Subcutaneous adipose tissue (tissue), 4 donors: ENCODE measurements around the gene WDHD1. TPM values are rescaled to one million over a fixed set of nuclear protein-coding genes. Genes with fewer than 3 reads are reported as not detected.

Source experiments
- total RNA-seq, 4 donors: library from RNA; depleted of rRNA; stranded (reverse); fragments of >200 nt; gene quantifications; one replicate each; pipeline ENCODE4 v1.1.0, GENCODE V29; 2016
- TF ChIP-seq, protein P1 (sequence below): fragments of 450-650 bp; IDR thresholded peaks from one replicate; pipeline ENCODE4 v1.5.1; 2016; ENCODE audit warnings: low read depth, mild to moderate bottlenecking, control low read depth, antibody characterized with exemption, moderate library complexity

The WDHD1 gene
- total RNA-seq, 4 donors from 2014 or later = 0.94 to 2.0 (median 1.5) TPM

DNA sequence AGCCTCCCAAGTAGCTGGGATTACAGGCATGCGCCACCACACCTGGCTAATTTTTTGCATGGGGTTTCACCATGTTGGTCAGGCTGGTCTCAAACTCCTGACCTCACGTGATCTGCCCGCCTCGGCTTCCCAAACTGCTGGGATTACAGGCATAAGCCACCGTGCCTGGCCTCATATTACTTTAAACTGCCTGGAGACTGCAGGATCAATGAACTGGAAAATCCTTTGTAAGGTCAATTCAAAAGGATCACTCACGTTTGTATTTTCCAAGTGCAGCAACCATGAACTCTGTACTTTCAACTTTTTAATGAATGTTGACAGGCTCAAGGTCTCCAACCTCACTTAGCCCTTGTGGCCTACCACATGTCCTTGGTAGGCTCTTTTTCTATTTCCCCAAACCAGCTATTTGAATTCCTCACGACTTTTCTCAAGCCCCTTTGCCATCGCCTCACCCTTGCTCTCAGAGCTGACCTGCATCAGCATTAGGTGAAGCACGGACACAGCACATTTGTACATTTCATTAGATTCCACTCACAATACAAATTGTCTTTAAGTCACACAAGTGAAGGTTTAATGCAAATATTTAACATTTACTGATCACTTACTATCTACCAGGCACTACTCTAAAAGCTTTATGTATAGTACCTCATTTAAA lies 82.0 kb downstream of the WDHD1 start:
- TF ChIP-seq, protein P1, sequence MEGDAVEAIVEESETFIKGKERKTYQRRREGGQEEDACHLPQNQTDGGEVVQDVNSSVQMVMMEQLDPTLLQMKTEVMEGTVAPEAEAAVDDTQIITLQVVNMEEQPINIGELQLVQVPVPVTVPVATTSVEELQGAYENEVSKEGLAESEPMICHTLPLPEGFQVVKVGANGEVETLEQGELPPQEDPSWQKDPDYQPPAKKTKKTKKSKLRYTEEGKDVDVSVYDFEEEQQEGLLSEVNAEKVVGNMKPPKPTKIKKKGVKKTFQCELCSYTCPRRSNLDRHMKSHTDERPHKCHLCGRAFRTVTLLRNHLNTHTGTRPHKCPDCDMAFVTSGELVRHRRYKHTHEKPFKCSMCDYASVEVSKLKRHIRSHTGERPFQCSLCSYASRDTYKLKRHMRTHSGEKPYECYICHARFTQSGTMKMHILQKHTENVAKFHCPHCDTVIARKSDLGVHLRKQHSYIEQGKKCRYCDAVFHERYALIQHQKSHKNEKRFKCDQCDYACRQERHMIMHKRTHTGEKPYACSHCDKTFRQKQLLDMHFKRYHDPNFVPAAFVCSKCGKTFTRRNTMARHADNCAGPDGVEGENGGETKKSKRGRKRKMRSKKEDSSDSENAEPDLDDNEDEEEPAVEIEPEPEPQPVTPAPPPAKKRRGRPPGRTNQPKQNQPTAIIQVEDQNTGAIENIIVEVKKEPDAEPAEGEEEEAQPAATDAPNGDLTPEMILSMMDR = no peak

DNA sequence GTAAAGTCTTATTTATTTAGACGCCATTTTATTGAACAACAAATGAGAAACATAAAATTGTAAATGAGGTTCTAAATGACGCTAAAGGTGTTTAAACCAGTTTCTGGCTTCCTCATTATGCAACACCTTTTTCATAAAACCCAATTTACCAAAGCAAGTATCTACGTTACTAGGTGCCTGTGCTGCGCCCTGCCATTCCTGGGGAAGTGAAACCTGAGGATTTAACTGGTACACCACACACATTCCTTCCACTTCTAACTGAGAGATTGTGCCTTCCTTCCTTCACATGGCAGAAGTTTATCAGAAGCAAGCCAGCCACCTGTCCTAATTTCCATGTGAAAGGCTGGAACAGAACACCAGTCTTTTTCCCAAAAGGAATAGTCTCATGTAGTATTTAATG lies 84.0 kb downstream of the WDHD1 start:
- TF ChIP-seq, protein P1 = no peak

DNA sequence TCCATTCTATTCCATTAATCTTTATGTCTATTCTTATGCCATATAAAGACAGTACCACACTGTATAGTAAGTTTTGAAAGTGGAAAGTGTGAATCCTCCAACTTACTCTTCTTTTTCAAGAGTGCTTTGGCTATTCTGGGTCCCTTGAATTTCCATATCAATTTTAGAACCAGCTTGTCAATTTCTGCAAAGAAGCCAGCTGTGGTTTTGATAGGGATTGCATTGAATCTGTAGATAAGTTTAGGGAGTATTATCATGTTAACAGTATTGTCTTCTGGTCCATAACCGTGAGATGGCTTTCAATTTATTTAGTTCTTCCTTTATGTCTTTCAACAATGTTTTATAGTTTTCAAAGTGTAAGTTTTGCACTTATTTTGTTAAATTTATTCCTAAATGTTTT lies 90.1 kb downstream of the WDHD1 start:
- TF ChIP-seq, protein P1 = no peak

DNA sequence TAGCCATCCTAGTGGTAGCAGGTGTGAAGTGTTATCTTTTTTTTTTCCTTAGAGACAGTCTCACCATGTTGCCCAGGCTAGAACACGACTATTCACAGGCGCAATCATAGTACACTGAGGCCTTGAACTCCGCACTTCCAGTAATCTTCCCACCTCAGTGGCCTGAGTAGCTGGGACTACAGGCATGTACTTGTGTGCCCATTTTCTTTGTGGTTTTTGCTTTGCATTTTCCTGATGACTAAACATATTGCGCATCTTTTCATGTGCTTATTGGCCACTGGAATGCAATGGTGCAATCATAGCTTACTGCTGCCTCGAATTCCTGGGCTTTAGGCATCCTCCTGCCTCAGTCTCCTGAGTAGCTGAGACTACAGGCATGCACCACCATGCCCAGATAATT lies 90.9 kb downstream of the WDHD1 start:
- TF ChIP-seq, protein P1 = no peak

DNA sequence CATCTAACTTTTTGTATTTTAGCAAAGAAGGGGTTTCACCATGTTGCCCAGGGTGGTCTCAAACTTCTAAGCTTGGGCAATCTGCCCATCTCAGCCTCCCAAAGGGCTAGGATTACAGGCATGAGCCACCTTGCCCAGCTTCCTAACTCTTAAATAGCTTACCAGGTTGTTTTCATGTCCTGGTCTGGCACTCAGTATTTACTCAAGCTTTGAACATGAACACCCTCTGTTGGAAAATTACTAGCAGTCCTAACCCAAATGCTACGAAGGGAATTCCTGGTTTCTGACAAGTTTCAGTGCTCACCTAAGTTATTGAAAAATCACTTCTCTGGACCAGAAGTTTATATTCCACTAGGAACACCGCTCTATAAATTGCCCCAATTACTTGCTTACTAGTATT lies 91.8 kb downstream of the WDHD1 start:
- TF ChIP-seq, protein P1 = no peak

DNA sequence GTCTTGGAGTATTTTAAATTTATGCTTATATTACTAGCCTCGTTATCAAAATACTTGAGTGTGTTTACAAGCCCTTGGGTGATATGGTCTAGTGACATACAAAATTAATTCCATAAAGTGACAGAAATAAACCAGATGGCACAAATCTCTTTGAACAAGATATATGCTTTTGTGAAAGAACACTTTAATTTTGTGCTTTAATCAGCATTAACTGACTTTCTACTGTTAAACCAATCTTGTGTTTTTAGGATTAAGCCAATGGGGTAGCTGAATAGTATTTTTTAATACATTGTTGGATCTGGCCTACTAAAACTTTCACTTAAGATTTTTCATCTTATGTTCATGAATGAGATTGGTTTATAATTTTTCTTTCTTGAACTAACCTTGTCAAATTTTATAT lies 93.9 kb downstream of the WDHD1 start:
- TF ChIP-seq, protein P1 = no peak

DNA sequence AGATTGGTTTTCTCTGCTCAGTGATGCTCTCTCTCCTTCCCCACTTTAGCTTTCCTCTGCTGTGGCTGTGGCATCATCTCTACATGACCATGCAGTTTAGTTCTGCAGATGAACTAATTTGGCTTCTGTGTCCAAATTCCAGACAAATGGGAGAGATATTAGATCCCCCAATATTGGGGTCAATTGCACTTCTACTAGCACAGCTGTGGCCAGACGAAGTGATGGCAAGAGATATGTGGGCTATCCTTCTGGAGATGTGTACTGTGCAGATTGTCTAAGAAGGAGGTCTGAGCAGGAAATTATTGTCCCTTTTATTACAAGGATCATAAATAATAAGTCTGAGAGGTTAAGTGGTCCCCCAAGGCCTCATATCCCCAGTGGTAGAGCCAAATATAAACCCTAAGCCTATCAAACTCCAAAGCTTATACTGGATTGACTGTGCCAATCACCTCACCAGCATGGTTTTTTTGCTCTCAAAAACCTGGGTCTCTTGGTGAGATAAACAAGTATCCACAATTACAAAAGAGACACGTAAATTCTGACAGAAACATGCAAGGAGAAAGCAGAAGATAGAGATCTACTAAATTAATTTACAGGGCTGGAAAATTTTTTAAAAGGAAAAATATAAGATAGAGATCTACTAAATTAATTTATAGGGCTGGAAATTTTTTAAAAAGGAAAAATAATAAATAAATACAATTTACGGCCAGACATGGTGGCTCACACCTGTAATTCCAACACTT lies 95.1 kb downstream of the WDHD1 start:
- TF ChIP-seq, protein P1 = no peak
